Uterus (tissue), 2 donors: ENCODE data around the gene RAP1GAP.

Experiments
- POLR2A ChIP-seq, 2 donors: fragments of 450-650 bp; IDR thresholded peaks; one replicate each; pipeline ENCODE4 v1.6.1; 2016; ENCODE audit warnings: antibody characterized with exemption in 2 of 2, mild to moderate bottlenecking in 1 of 2, moderate library complexity in 1 of 2
- TF ChIP-seq, protein P1 (sequence below), 4 experiments: fragments of 200-600 bp in 2 of 4; fragments of 450-650 bp in 2 of 4; sonication (generic) in 2 of 4; IDR thresholded peaks; one replicate each; pipeline ENCODE4 v1.5.1; 2016 to 2019; ENCODE audit warnings: antibody characterized with exemption in 4 of 4, mild to moderate bottlenecking in 2 of 4, moderate library complexity in 1 of 4

DNA sequence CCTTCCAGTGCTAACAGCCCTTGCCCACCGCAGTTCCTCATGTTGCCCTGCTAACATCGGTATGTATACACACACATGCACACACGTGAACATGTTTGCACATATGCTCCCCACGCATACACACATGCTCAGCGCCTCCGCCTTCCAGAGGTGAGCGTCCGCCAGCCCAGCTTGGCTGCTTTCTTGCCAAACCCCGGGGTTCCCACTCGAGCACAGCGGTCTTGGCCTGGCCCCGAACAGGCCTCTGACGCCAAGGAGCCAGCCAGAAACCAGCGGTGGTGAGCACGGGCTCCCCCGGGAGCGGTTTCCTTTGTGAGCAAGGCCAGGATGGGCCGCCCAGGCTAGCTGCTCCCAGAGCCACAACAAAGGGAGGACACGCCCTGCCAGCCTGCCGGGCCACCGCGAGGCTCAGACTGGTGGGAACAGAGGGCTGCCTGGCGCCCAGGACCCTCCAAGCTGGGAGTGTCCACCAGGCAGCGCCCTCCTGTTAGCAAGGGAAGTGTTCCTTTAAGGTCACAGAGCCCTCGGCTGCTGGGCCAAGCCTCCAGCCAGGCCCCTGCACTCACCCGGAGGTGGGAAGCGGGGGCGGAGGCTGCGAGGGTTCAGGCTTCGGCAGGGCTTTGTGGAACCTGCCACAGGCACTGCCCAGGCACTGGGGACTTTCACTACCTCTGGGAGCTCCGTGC, 94.5 kb downstream of the RAP1GAP start:
- TF ChIP-seq, protein P1, sequence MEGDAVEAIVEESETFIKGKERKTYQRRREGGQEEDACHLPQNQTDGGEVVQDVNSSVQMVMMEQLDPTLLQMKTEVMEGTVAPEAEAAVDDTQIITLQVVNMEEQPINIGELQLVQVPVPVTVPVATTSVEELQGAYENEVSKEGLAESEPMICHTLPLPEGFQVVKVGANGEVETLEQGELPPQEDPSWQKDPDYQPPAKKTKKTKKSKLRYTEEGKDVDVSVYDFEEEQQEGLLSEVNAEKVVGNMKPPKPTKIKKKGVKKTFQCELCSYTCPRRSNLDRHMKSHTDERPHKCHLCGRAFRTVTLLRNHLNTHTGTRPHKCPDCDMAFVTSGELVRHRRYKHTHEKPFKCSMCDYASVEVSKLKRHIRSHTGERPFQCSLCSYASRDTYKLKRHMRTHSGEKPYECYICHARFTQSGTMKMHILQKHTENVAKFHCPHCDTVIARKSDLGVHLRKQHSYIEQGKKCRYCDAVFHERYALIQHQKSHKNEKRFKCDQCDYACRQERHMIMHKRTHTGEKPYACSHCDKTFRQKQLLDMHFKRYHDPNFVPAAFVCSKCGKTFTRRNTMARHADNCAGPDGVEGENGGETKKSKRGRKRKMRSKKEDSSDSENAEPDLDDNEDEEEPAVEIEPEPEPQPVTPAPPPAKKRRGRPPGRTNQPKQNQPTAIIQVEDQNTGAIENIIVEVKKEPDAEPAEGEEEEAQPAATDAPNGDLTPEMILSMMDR (IDR thresholded peaks at IDR 0.05) = no peak
- no peak for TF ChIP-seq POLR2A (IDR thresholded peaks at IDR 0.05)
